ENCODE measurements around the gene RGS14.
A peak's percentile ranks its signal among the peaks of the same experiment; 100 is the strongest.
"Not testable (repeated sequence)": the region's sequence is repeated elsewhere in the genome, so short reads cannot be mapped to it uniquely, and the experiment has no call there.

The RGS14 gene

DNA sequence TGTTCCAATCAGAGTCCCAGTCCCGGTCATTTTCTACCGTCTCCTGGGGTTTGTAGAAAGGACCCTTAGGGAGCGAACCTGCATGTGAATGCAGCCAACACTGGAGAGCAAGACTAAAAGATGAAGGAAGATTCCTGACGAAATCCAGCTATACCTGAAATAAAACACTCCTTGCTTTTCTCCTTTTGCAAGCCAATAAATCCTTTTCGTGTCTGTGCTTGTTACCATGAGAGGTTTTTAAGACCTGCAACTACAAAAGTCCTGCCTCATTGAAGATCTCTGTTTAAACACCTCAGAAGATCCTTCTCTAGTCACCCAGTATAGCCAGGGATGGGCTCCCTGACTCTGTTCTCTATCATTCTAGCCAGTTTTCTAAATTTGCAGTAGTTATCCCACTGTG is 16.5 kb downstream of the RGS14 start:
- no peak for TF ChIP-seq JUND (IDR thresholded peaks at IDR 0.05; ENCODE audit: low read depth)
- no peak for DNase-seq (ENCODE audit: low read depth in 1 of 2, low spot score in 1 of 2)
- in situ Hi-C loops (cut with HindIII; ENCODE audit: low pct_unique_long_range_greater_than_20kb, low sequenced_read_pairs), result no loop called here

DNA sequence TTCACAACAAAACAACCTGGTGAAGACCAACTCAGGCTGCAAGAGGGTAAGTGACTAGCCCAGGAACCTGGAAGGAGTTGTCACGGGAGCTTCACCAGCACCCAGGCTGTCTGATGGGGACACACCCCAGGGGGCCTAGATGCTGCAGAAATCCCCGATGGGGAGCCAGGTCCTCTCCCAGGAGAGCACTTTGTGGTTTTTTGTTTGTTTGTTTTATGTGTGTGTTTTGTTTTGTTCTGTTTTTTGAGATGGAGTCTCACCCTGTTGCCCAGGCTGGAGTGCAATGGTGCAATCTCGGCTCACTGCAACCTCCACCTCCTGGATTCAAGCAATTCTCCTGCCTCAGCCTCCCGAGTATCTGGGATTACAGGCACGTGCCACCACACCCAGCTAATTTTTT is 17.8 kb downstream of the RGS14 start:
- in situ Hi-C loops (cut with HindIII; ENCODE audit: low pct_unique_long_range_greater_than_20kb, low sequenced_read_pairs); DNase-seq (ENCODE audit: low read depth in 1 of 2, low spot score in 1 of 2): not testable (repeated sequence)

- no peak for DNase-seq (ENCODE audit: low read depth in 1 of 2, low spot score in 1 of 2)
- TF ChIP-seq JUND (IDR thresholded peaks at IDR 0.05; ENCODE audit: low read depth), result no peak
- in situ Hi-C loops (cut with HindIII; ENCODE audit: low pct_unique_long_range_greater_than_20kb, low sequenced_read_pairs), result no loop called here
Observed at GRCh38 chr5:177376107-177376506, 18.4 kb downstream of the RGS14 start.

DNA sequence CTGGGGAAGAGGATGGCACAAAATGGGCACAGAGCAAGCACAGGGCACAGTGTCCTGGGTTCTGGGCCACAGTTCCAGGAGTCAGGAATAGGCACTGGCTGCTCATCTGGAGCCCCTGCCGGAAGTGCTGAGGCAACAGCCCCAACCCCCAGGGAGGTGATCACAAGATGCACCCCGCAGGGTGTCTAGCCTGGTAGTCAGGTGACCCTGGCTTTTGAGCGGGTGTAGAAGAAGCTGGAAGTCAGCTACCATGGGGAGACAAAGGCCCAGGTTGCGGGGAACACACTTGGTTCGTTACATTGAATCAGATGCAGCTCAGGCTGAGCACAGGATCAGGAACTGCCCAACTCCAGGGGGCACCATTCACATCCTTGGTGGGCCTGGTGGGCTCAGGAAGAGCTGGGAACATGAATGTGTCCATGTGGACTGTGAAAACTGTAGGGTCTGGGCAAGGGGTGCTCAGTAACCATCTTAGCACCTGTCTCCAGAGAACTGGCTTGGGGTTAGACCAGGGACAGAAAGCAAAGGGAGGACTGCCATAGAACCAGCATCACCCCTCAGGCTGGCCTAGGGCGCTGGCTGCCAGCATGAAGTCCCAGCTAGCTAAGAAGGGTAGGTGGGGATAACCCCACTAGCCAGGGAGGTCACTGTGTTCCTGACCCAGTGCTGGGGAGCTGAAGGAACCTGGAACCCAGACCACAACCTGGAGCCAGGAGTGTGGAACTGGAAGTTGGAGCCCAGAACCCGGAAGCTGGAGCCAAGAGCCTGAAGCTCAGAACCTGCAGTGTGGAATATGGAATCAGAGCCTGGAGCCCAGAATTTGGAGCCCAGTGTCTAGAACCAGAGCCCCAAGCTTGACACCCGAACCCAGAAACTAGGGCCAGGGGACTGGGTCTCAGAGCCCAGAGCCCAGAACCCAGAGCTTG is 20.4 kb downstream of the RGS14 start:
- DNase-seq (ENCODE audit: low read depth in 1 of 2, low spot score in 1 of 2), result no peak
- in situ Hi-C loops (cut with HindIII; ENCODE audit: low pct_unique_long_range_greater_than_20kb, low sequenced_read_pairs), result no loop called here
- no peak for TF ChIP-seq JUND (IDR thresholded peaks at IDR 0.05; ENCODE audit: low read depth)

- no peak for TF ChIP-seq JUND (IDR thresholded peaks at IDR 0.05; ENCODE audit: low read depth)
- DNase-seq (ENCODE audit: low read depth in 1 of 2, low spot score in 1 of 2), result peak in 1 of 2 experiments; percentile 42
- in situ Hi-C loops (cut with HindIII; ENCODE audit: low pct_unique_long_range_greater_than_20kb, low sequenced_read_pairs), result no loop called here
Observed at GRCh38 chr5:177378884-177379883, 21.5 kb downstream of the RGS14 start.

- in situ Hi-C loops (cut with HindIII; ENCODE audit: low pct_unique_long_range_greater_than_20kb, low sequenced_read_pairs), result no loop called here
- TF ChIP-seq JUND (IDR thresholded peaks at IDR 0.05; ENCODE audit: low read depth), result no peak
- DNase-seq (ENCODE audit: low read depth in 1 of 2, low spot score in 1 of 2), result no peak
Observed at GRCh38 chr5:177380805-177381126, 23.0 kb downstream of the RGS14 start.

DNA sequence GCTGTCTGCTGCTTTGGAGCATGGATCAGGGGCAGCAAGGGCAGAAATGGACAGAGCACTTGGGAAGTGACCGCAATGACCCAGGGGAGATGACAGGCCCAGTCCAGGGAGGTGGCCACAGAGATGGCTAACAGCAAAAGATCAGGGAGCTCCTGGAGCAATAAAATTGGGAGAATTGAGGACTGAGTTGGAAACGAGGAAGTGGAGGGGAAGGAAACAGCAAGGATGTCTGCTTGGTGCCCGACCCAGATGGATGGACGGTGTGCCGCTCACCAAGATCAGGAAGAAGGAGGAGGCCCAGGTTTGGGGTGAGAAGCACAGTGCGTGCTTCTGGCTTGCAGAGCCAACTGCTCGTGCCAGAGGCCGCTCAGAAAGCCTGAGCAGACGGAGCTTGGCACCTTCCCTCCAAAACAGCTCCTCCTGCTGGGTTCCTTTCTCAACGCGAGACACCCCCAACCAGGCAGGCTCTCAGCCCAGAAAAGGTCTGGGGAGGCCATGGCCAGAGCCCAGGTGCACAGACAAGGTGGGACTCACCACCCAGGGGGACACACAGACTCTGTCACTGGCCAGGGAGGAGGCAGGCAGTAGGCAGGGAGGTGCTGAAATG is 24.8 kb downstream of the RGS14 start:
- in situ Hi-C loops (cut with HindIII; ENCODE audit: low pct_unique_long_range_greater_than_20kb, low sequenced_read_pairs), result no loop called here
- DNase-seq (ENCODE audit: low read depth in 1 of 2, low spot score in 1 of 2), result peak in 1 of 2 experiments; percentile 68
- TF ChIP-seq JUND (IDR thresholded peaks at IDR 0.05; ENCODE audit: low read depth), result no peak

DNA sequence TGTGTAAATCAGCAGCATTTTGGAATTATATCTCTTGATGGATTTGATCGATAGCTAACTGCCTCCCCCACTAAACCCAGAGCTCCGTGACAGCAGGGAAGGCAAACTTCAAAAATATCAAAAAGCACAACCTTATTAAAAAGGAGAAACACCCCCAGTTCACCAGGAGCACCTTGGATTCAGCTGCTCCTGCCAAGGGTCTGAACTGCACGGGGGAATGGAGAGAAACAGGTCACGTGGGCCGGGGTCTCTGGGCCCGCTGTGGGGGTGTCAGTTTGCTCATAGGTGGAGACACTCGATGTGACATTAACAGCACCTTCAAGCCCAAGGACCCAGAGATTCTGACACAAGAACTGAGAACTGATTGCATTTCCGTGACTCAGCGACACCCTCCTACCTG is 25.5 kb downstream of the RGS14 start:
- no peak for DNase-seq (ENCODE audit: low read depth in 1 of 2, low spot score in 1 of 2)
- no peak for TF ChIP-seq JUND (IDR thresholded peaks at IDR 0.05; ENCODE audit: low read depth)
- in situ Hi-C loops (cut with HindIII; ENCODE audit: low pct_unique_long_range_greater_than_20kb, low sequenced_read_pairs), result no loop called here

- no peak for DNase-seq (ENCODE audit: low read depth in 1 of 2, low spot score in 1 of 2)
- TF ChIP-seq JUND (IDR thresholded peaks at IDR 0.05; ENCODE audit: low read depth), result no peak
- in situ Hi-C loops (cut with HindIII; ENCODE audit: low pct_unique_long_range_greater_than_20kb, low sequenced_read_pairs), result no loop called here
Observed at GRCh38 chr5:177384134-177384533, 26.4 kb downstream of the RGS14 start, which contains the start of gene SLC34A1. TSS of gene SLC34A1 (plus strand) at chr5:177384434. CDS start at chr5:177385742, 1,308 bp downstream.

- in situ Hi-C loops (cut with HindIII; ENCODE audit: low pct_unique_long_range_greater_than_20kb, low sequenced_read_pairs), result no loop called here
- DNase-seq (ENCODE audit: low read depth in 1 of 2, low spot score in 1 of 2), result no peak
- no peak for TF ChIP-seq JUND (IDR thresholded peaks at IDR 0.05; ENCODE audit: low read depth)
Observed at GRCh38 chr5:177385720-177386119, 28.0 kb downstream of the RGS14 start.

GRCh38 chr5:177386542-177386941 is 28.8 kb downstream of the RGS14 start:
- no peak for TF ChIP-seq JUND (IDR thresholded peaks at IDR 0.05; ENCODE audit: low read depth)
- in situ Hi-C loops (cut with HindIII; ENCODE audit: low pct_unique_long_range_greater_than_20kb, low sequenced_read_pairs), result no loop called here

GRCh38 chr5:177387405-177387804 is 29.7 kb downstream of the RGS14 start:
- in situ Hi-C loops (cut with HindIII; ENCODE audit: low pct_unique_long_range_greater_than_20kb, low sequenced_read_pairs), result no loop called here
- DNase-seq (ENCODE audit: low read depth in 1 of 2, low spot score in 1 of 2), result no peak
- no peak for TF ChIP-seq JUND (IDR thresholded peaks at IDR 0.05; ENCODE audit: low read depth)

More at GRCh38 chr5:177386542-177386941, 28.8 kb downstream of the RGS14 start:
- DNase-seq (ENCODE audit: low read depth in 1 of 2, low spot score in 1 of 2), result no peak
